ENCODE measurements around the gene IPMK. TPM values are rescaled to one million over a fixed set of nuclear protein-coding genes. Genes with fewer than 3 reads are reported as not detected.

The IPMK gene
- total and polyA plus RNA-seq, 2 of the 8 experiments (the other 6 are each of a cell fraction or from before 2014, with no cell fraction given), result 1.3 to 7.8 TPM

DNA sequence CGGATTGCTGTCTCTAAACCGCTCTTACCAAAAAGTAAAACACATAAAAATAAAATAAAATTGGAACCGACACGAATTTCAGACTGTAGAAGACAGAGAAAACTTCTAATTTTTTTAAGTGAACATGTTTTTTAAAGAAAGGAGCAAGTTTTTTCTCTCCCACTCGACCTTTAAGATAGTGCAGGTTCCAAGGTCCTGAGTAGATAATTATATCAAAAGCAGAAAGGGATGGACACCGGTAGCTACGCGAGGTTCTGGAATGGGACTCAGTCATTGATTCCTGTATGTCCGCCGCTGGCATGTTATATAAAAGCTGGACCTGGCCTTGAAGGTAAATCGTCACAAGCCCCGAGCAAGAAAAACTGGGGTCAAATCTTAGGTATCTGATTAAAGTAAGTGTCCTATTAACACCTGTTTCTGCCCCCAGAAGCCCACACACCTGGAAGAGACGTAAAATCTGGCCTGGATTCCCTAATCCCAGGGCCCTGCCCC is 806 bp upstream of the IPMK start (continued):
- no peak for TF ChIP-seq SIN3A (conservative IDR thresholded peaks at IDR 0.05 in 1 of 2, IDR thresholded peaks at IDR 0.05 in 1 of 2; ENCODE audit: low read depth in 1 of 2, low read length in 2 of 2)

Data from H1 (cell line).